CD4-positive, alpha-beta memory T cell (primary cell): ENCODE measurements around the gene MCTP2. TPM values are rescaled to one million over a fixed set of nuclear protein-coding genes. Genes with fewer than 3 reads are reported as not detected.
A peak's percentile ranks its signal among the peaks of the same experiment; 100 is the strongest.

Source experiments
- CTCF ChIA-PET: fragments of 350-600 bp; sonication (Branson Sonifier 250); formaldehyde crosslinking; loops from one replicate; lab custom pipeline; 2021; ENCODE audit warnings: inconsistent platforms; ENCODE audit not compliant: partially characterized antibody; lab: Charles Lee
- POLR2A ChIA-PET: fragments of 350-600 bp; sonication (Branson Sonifier 250); formaldehyde crosslinking; loops from one replicate; lab custom pipeline; 2021; ENCODE audit not compliant: partially characterized antibody; lab: Charles Lee
- DNase-seq, 5 donors: peaks; one replicate each; pipeline versions ENCODE4 v3.0.0 to v3.0.0-alpha.2; 2020 to 2022; ENCODE audit warnings: mixed read lengths in 1 of 5
- H3K27ac ChIP-seq: one replicate; pipeline ENCODE4 v1.7.0; 2013; ENCODE audit warnings: low read depth, low read length
- H3K27me3 ChIP-seq: 2 replicates; pipeline ENCODE4 v1.7.0; 2013; ENCODE audit warnings: mild to moderate bottlenecking, low read length, moderate library complexity; ENCODE audit not compliant: insufficient read depth
- H3K36me3 ChIP-seq: 2 replicates; pipeline ENCODE4 v1.7.0; 2013; ENCODE audit warnings: mild to moderate bottlenecking, low read length, moderate library complexity; ENCODE audit not compliant: insufficient read depth
- H3K4me1 ChIP-seq: 2 replicates; pipeline ENCODE4 v1.7.0; 2013; ENCODE audit warnings: mild to moderate bottlenecking, low read length, moderate library complexity; ENCODE audit not compliant: insufficient read depth
- H3K4me3 ChIP-seq, 2 donors: one replicate each; pipeline ENCODE4 v1.7.0; 2013; ENCODE audit warnings: low read length in 2 of 2, mild to moderate bottlenecking in 1 of 2
- H3K9me3 ChIP-seq, 2 donors: one replicate each; pipeline ENCODE4 v1.7.0; 2013; ENCODE audit warnings: low read length in 2 of 2, control low read depth in 1 of 2; ENCODE audit not compliant: control insufficient read depth in 1 of 2
- H3K27ac Mint-ChIP-seq, 7 donors: one replicate each; pipeline ENCODE4 v1.8.0; 2020 to 2021; ENCODE audit warnings: mixed read lengths in 7 of 7, mild to moderate bottlenecking in 6 of 7, inconsistent platforms in 3 of 7, moderate library complexity in 3 of 7
- H3K27me3 Mint-ChIP-seq, 2 donors: one replicate each; pipeline ENCODE4 v1.8.0; 2020 to 2021; ENCODE audit warnings: mixed read lengths in 2 of 2
- H3K36me3 Mint-ChIP-seq, 2 donors: one replicate each; pipeline ENCODE4 v1.8.0; 2020 to 2021; ENCODE audit warnings: mixed read lengths in 2 of 2, inconsistent platforms in 1 of 2, mild to moderate bottlenecking in 1 of 2
- H3K4me1 Mint-ChIP-seq, 4 donors: one replicate each; pipeline ENCODE4 v1.8.0; 2020 to 2021; ENCODE audit warnings: mixed read lengths in 4 of 4, mild to moderate bottlenecking in 1 of 4
- H3K4me3 Mint-ChIP-seq, 8 donors: one replicate each; pipeline ENCODE4 v1.8.0; 2020 to 2021; ENCODE audit warnings: mixed read lengths in 8 of 8, mild to moderate bottlenecking in 7 of 8, moderate library complexity in 6 of 8, inconsistent platforms in 3 of 8
- H3K9me3 Mint-ChIP-seq, 8 donors: one replicate each; pipeline ENCODE4 v1.8.0; 2020 to 2021; ENCODE audit warnings: mixed read lengths in 8 of 8, mild to moderate bottlenecking in 5 of 8, inconsistent platforms in 3 of 8, moderate library complexity in 1 of 8
- intact Hi-C: fragments of 100-400 bp; cut with micrococcal nuclease; formaldehyde crosslinking; loops from one replicate; pipeline ENCODE4 v1.15.1; 2023
- polyA plus RNA-seq, 2 donors: library from polyadenylated mRNA; unstranded; fragments of 300-500 nt; fragmentation: Illumina TruSeq; gene quantifications; one replicate each; pipeline ENCODE4 v1.2.3, GENCODE V29; 2021
- total RNA-seq, 2 experiments: library from RNA; stranded (reverse); gene quantifications; one replicate each; pipeline ENCODE4 v1.2.3, GENCODE V29; 2021

MCTP2 gene
- total and polyA plus RNA-seq, 4 experiments from 2014 or later, result 2.0 to 19.6 (median 11.8) TPM

GRCh38 chr15:94286583-94286982 is 55.2 kb downstream of the MCTP2 start:
- Histone ChIP-seq H3K4me1 (peaks cover 10% of the 10 kb centered on the region), H3K9me3 (no peaks in the 10 kb centered on the region), H3K27ac (no peak overlapping the region), H3K4me3 (no peak overlapping the region), H3K36me3 (no peaks in the 10 kb centered on the region), H3K27me3 (no peaks in the 10 kb centered on the region)
- Mint-ChIP-seq H3K27me3 (no peaks in the 10 kb centered on the region), H3K4me3 (peak overlapping the region in 2 of 8 donors; percentile 17 to 26), H3K36me3 (peaks cover 9 to 18% of the 10 kb centered on the region in 2 donors), H3K27ac (peak overlapping the region in 4 of 7 donors; percentile 17 to 77 (median 52)), H3K9me3 (peaks cover 0 to 14% (median 5%) of the 10 kb centered on the region in 8 donors), H3K4me1 (peaks cover 9 to 37% (median 25%) of the 10 kb centered on the region in 4 donors)
- ChIA-PET CTCF (interaction anchor here (1.8 kb wide), 1 partner anchor 122 kb away, joined by 5 read pairs; no protein-coding TSS in a partner anchor), POLR2A (interaction anchor here (2.5 kb wide), 1 partner anchor 56 kb away, joined by 10 read pairs; the partner anchor contains the start of gene MCTP2)
- intact Hi-C loops, result no loop called here
- DNase-seq, result no peak

- H3K4me3 Mint-ChIP-seq, result peak overlapping the region in 6 of 8 donors; percentile 15 to 75 (median 58)
- Histone ChIP-seq H3K27me3 (no peaks in the 10 kb centered on the region), H3K9me3 (no peaks in the 10 kb centered on the region), H3K4me1 (peaks cover 10% of the 10 kb centered on the region), H3K36me3 (no peaks in the 10 kb centered on the region), H3K27ac (no peak overlapping the region), H3K4me3 (no peak overlapping the region)
- peak overlapping the region in 3 of 7 donors; percentile 43 to 74 (median 63) for H3K27ac Mint-ChIP-seq
- H3K27me3 Mint-ChIP-seq, result no peaks in the 10 kb centered on the region
- H3K9me3 Mint-ChIP-seq, result peaks cover 0 to 6% (median 2%) of the 10 kb centered on the region in 8 donors
- CTCF ChIA-PET, result interaction anchor here (1.0 to 1.6 kb wide), 3 partner anchors 28 to 57 kb away, joined by 3 to 7 read pairs (median 3); partner anchors contain the start of gene MCTP2
- H3K4me1 Mint-ChIP-seq, result peaks cover 9 to 40% (median 24%) of the 10 kb centered on the region in 4 donors
- intact Hi-C loops, result no loop called here
- peak; percentile 17 to 68 (median 26) for DNase-seq
- H3K36me3 Mint-ChIP-seq, result peaks cover under 1 to 10% of the 10 kb centered on the region in 2 donors
- POLR2A ChIA-PET, result interaction anchor here (1.0 to 2.5 kb wide), 3 partner anchors 9 to 57 kb away, joined by 3 to 10 read pairs (median 3); partner anchors contain the start of gene MCTP2
Measured at GRCh38 chr15:94287794-94288246, 56.5 kb downstream of the MCTP2 start.

- Mint-ChIP-seq H3K36me3 (peaks cover 0 to 10% of the 10 kb centered on the region in 2 donors), H3K4me1 (peaks cover 14 to 48% (median 32%) of the 10 kb centered on the region in 4 donors), H3K27ac (no peak overlapping the region), H3K27me3 (no peaks in the 10 kb centered on the region), H3K4me3 (no peak overlapping the region), H3K9me3 (peaks cover 0 to 6% (median 2%) of the 10 kb centered on the region in 8 donors)
- Histone ChIP-seq H3K4me1 (peaks cover 10% of the 10 kb centered on the region), H3K4me3 (no peak overlapping the region), H3K36me3 (no peaks in the 10 kb centered on the region), H3K9me3 (no peaks in the 10 kb centered on the region), H3K27ac (no peak overlapping the region), H3K27me3 (no peaks in the 10 kb centered on the region)
- CTCF ChIA-PET, result no interaction called here
- DNase-seq, result no peak
- POLR2A ChIA-PET, result no interaction called here
- intact Hi-C loops, result no loop called here
Measured at GRCh38 chr15:94290730-94291129, 59.4 kb downstream of the MCTP2 start.

GRCh38 chr15:94293411-94294402 is 62.3 kb downstream of the MCTP2 start:
- intact Hi-C loops, result no loop called here
- Mint-ChIP-seq H3K4me1 (peaks cover 11 to 40% (median 27%) of the 10 kb centered on the region in 4 donors), H3K4me3 (peak overlapping the region in 1 of 8 donors; percentile 46), H3K27me3 (no peaks in the 10 kb centered on the region), H3K27ac (no peak overlapping the region), H3K36me3 (peaks cover 0 to 7% of the 10 kb centered on the region in 2 donors), H3K9me3 (peaks cover 0 to 5% (median 2%) of the 10 kb centered on the region in 8 donors)
- Histone ChIP-seq H3K27ac (no peak overlapping the region), H3K9me3 (no peaks in the 10 kb centered on the region), H3K36me3 (no peaks in the 10 kb centered on the region), H3K4me3 (no peak overlapping the region), H3K27me3 (no peaks in the 10 kb centered on the region), H3K4me1 (no peaks in the 10 kb centered on the region)
- ChIA-PET CTCF (interaction anchor here (1.2 kb wide), 1 partner anchor 30 kb away, joined by 5 read pairs; no protein-coding TSS in a partner anchor), POLR2A (no interaction called here)
- no peak for DNase-seq

GRCh38 chr15:94294556-94294955 is 63.2 kb downstream of the MCTP2 start:
- no peak overlapping the region for H3K4me3 ChIP-seq
- Mint-ChIP-seq H3K27ac (no peak overlapping the region), H3K9me3 (peaks cover 0 to 2% (median 0%) of the 10 kb centered on the region in 8 donors), H3K27me3 (no peaks in the 10 kb centered on the region), H3K4me1 (peaks cover 12 to 40% (median 27%) of the 10 kb centered on the region in 4 donors), H3K4me3 (no peak overlapping the region), H3K36me3 (peaks cover 0 to 9% of the 10 kb centered on the region in 2 donors)
- CTCF ChIA-PET, result no interaction called here
- H3K36me3 ChIP-seq, result no peaks in the 10 kb centered on the region
- intact Hi-C loops, result no loop called here
- POLR2A ChIA-PET, result interaction anchor here (1.5 kb wide), 1 partner anchor 65 kb away, joined by 3 read pairs; no protein-coding TSS in a partner anchor
- DNase-seq, result no peak
- no peaks in the 10 kb centered on the region for H3K4me1 ChIP-seq
- no peak overlapping the region for H3K27ac ChIP-seq
- H3K27me3 ChIP-seq, result no peaks in the 10 kb centered on the region
- no peaks in the 10 kb centered on the region for H3K9me3 ChIP-seq

- POLR2A ChIA-PET, result interaction anchor here (1.5 kb wide), 1 partner anchor 66 kb away, joined by 3 read pairs; no protein-coding TSS in a partner anchor
- peaks cover 13 to 40% (median 28%) of the 10 kb centered on the region in 4 donors for H3K4me1 Mint-ChIP-seq
Measured at GRCh38 chr15:94295275-94295674, 63.9 kb downstream of the MCTP2 start.

More at GRCh38 chr15:94295275-94295674, 63.9 kb downstream of the MCTP2 start:
- no peaks in the 10 kb centered on the region for H3K27me3 ChIP-seq
- no peak for DNase-seq
- Mint-ChIP-seq H3K4me3 (no peak overlapping the region), H3K9me3 (peaks cover 0 to 2% (median 0%) of the 10 kb centered on the region in 8 donors), H3K27me3 (no peaks in the 10 kb centered on the region), H3K36me3 (peaks cover 0 to 9% of the 10 kb centered on the region in 2 donors), H3K27ac (peak overlapping the region in 1 of 7 donors; percentile 50)
- H3K4me1 ChIP-seq, result no peaks in the 10 kb centered on the region
- H3K27ac ChIP-seq, result no peak overlapping the region
- no peaks in the 10 kb centered on the region for H3K9me3 ChIP-seq
- H3K4me3 ChIP-seq, result no peak overlapping the region
- intact Hi-C loops, result no loop called here
- CTCF ChIA-PET, result no interaction called here
- H3K36me3 ChIP-seq, result no peaks in the 10 kb centered on the region
